SH-SY5Y (cell line): ENCODE results near the gene DNAJC17.

Experiments used
- GATA2 ChIP-seq: IDR thresholded peaks from 2 replicates; pipeline ENCODE4 v1.6.1; 2011; ENCODE audit warnings: mild to moderate bottlenecking, low read depth, low read length
- GATA3 ChIP-seq: IDR thresholded peaks from 2 replicates; pipeline ENCODE4 v1.6.1; 2011; ENCODE audit warnings: low read depth, mild to moderate bottlenecking, low read length, moderate library complexity

Gene DNAJC17

GRCh38 chr15:40755812-40756208 lies 51.5 kb downstream of the DNAJC17 start:
- TF ChIP-seq GATA2: no peak
- no peak for TF ChIP-seq GATA3

- TF ChIP-seq GATA3: no peak
- no peak for TF ChIP-seq GATA2
Measured at GRCh38 chr15:40754883-40755811, 52.1 kb downstream of the DNAJC17 start, which contains the start of gene RMDN3. Gene RMDN3, minus strand, starts transcription at chr15:40755254. Its CDS starts 471 bp downstream, at chr15:40754783.

- TF ChIP-seq GATA3 (no peak), GATA2 (no peak)
Measured at GRCh38 chr15:40754574-40754882, 52.7 kb downstream of the DNAJC17 start.

- no peak for TF ChIP-seq GATA2
- no peak for TF ChIP-seq GATA3
Measured at GRCh38 chr15:40751745-40752144, 55.5 kb downstream of the DNAJC17 start.

- TF ChIP-seq GATA3: no peak
- no peak for TF ChIP-seq GATA2
Measured at GRCh38 chr15:40750885-40751284, 56.4 kb downstream of the DNAJC17 start.

GRCh38 chr15:40749151-40749630 lies 58.1 kb downstream of the DNAJC17 start:
- TF ChIP-seq GATA2 (no peak), GATA3 (no peak)

- TF ChIP-seq GATA2 (no peak), GATA3 (no peak)
Measured at GRCh38 chr15:40747685-40748631, 59.3 kb downstream of the DNAJC17 start.

- TF ChIP-seq GATA2: no peak
- TF ChIP-seq GATA3: no peak
Measured at GRCh38 chr15:40746916-40747418, 60.3 kb downstream of the DNAJC17 start.

- no peak for TF ChIP-seq GATA2
- no peak for TF ChIP-seq GATA3
Measured at GRCh38 chr15:40744815-40745152, 62.5 kb downstream of the DNAJC17 start.

- TF ChIP-seq GATA2: no peak
- TF ChIP-seq GATA3: no peak
Measured at GRCh38 chr15:40743921-40744814, 63.1 kb downstream of the DNAJC17 start.

- TF ChIP-seq GATA2 (no peak), GATA3 (no peak)
Measured at GRCh38 chr15:40743485-40743901, 63.8 kb downstream of the DNAJC17 start.

- TF ChIP-seq GATA3 (no peak), GATA2 (no peak)
Measured at GRCh38 chr15:40739854-40740253, 67.4 kb downstream of the DNAJC17 start.

GRCh38 chr15:40739047-40739446 lies 68.2 kb downstream of the DNAJC17 start:
- no peak for TF ChIP-seq GATA2
- TF ChIP-seq GATA3: no peak

GRCh38 chr15:40737048-40737447 lies 70.2 kb downstream of the DNAJC17 start:
- TF ChIP-seq GATA2 (no peak), GATA3 (no peak)
